ENCODE measurements around the gene KCNH8.

Gene KCNH8

DNA sequence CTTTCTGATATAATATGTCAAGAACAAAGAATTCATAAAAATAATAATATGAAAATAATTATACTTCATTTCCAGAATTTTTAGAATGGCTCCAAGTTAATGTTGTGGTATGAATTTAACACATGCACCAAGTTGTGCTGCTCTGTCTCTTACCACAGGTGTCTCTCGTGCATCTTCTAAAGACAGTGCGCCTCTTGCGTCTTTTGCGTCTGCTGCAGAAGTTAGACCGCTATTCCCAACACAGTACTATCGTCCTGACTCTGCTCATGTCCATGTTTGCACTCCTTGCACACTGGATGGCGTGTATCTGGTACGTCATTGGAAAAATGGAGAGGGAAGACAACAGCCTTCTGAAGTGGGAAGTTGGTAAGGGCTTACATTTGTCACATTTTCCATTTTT, 246.6 kb downstream of the KCNH8 start:
- no peak for DNase-seq

DNA sequence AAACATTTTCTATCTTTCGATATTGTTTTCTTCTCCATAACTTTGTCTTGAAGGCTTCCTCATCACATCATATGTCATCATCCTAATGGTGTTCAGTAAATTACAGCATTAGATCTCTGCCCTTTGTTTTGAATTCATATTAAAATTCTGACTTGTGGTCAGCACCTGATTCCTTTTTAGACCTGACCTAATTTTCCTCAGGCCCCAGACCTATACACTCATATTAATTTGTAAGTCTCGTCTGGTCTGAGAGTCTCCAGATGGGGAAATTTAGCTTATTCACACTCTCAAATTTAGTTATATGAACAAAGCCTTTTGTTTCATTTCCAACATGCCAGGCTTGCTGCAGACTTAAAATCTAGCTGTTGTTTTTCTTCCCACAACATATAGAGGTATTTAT, 248.4 kb downstream of the KCNH8 start:
- DNase-seq = no peak

DNA sequence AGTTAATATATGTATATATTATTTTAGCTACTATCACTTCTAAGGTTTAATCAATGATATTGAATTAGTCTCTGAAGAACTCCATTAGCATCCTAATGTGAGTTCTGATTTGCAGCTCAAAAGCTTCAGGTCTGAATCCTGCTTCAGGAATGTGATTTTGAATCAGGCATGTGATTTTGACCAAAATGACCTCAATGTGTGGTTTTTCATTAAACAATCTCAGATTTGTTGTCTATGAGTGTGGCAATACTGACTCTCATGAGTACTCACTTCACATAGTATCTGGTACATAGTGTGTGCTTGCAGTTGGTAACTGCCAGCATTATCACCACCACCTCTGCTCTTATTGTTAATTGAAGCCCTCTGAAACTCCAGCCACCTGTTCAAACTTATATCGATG, 251.0 kb downstream of the KCNH8 start:
- DNase-seq = no peak

DNA sequence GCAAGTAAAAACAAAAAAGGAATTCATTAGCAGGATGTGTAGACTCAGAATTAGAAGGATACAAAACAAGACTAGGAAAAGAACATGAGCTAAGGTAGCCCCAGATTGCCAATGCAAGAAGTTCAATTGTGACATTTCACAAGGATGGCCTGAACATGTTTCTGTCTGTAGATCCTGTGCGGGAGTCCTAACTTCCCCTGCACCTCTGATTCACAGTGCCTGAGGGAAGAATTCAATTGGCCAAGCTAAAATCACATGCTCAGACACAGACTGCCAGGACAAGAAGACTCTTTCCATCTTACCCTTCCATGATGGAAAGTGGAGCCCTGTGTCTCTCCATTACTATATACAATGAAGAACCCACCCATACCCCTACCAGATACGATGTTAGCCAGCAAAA, 251.5 kb downstream of the KCNH8 start:
- no peak for DNase-seq

DNA sequence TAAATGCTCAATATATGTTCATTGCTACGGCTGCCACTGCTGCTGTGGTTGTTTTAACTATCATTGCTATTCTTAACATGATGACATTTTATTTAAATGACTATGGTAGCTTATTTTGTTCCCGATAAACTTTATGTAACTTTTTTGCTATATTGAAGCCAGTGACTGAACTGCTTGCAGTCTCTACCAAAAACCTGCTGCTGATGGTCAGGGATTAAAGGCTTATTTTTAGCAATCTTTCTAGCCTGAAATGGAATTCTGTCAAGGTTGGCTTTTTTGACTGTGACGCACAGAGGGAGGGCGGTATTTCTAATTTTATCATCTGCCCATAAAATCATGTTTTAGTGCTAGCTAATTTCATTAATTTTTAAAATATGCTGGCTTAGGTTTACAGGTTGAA, 271.8 kb downstream of the KCNH8 start:
- DNase-seq = no peak

DNA sequence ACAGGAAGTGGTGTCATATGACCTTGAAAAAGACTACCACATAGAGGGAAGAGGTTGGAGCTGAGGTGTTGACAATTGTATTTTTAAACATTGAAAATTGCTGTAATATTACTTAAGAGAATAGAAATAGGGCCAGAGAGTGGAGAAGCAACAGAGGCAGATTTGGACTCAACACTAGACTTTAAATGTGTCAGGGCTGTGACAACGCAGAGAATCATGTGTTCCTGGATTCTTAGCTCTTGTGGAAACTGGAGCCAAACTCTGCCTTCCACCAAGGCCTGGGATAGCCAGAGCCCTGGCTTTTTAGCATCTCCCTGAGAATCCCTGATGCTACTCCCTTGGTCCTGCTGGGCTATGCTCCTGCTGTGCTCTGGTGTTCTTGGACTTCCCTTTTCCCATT, 277.5 kb downstream of the KCNH8 start:
- no peak for DNase-seq

DNA sequence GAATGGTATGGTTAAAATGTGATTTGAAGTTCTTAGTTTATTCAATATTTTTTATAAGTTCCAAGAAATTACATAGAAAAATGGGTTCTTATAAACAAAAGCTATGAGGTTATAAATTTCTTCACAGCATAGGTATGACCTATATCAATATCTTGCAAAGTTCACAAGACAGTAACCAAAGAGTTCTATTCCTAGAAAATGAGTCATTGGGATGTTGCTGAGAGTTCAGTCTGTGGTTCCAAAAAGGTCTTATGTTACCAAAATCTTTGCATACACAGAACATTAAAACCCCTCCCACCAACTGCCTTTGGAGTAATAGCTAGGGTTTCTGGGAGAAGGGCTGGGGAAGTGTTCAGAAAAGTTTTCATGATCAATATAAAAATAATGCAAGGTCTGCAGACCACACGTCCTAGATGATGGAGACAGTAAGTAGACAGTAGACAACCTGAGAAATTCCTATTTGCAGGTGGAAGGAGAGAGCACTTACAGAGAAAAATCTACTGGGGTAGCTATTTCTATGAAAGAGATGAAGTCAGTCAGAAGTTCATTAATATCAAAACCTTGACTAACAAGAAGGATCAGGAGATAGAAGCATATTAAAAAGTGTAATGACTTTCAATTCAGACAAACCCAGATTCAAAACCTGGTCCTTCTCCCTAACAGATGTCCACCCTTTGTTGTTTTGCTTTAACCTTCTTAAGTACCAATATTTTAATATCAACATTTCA, 279.3 kb downstream of the KCNH8 start:
- DNase-seq = no peak

DNA sequence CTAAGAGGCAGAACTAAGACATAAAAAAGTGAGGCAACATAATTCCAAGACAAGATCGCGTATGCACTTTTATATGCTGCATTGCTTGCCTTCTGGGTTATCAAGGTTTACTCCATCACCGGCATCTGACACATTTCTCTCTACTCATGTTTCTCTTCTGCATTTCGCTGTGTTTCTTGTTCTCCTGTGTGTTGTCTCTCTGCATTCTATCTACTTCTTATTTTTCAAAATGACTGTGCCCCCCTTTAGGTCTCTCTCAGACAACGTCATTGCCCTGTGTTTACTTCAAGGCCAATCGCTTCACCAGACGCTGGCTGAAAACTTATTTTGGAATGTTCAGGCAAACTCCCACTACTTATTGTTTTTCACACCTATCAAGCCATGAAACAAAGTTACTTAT, 280.4 kb downstream of the KCNH8 start:
- DNase-seq = no peak

DNA sequence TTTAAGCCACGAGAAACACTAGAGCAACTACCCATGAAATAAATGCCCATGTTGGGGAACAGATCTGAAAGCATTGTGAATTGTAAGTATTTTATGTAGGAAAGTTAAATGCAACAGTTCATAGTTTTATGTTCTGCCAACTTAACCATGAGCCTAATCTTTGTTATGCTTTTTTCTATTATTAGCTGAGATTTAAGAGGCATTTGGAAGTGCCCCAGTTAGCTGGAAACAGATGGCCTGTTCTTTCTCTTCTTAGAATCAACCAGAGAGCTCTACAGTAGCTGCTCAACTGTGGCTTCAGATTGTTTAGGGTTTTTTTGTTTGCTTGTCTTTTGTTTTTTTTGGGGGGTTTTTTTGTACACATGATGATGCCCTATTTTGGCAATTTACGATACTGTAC, 284.4 kb downstream of the KCNH8 start:
- DNase-seq = no peak

DNA sequence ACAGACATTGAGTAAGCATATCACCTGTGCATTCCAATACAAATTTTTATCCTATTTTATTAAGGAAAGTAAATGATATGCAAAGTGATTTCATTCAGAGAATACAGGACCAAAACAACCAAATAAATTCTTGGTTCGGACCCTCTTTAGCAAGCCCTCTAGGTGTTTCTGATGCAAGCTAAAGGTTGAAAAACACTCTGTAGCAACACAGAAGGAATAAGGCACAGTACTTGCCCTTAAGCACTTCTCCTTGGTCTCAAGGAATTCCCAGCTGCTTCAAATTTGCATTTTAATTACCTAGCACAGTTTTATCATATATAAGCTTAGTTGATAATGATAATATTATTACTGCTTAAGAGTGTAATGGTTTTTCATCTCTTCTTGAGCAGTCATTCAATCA, 288.4 kb downstream of the KCNH8 start:
- no peak for DNase-seq

DNA sequence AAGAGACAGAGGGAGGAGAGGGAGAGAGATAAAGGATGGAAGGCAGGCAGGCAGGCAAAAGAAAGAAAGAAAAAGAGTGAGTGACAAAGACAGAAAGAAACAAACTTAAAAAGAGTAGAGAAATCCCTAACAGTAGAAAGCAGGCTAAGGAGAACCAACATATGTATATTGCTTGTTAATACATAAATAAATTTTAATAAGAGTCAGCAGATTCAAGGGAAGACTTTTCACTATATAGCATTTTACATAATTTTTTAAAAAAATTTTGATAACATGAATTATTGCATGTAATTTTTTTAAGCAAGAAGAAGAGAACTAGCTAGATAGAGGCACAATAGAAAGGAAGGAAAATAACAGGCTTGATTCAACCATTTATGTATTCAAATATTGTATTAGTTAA, 291.6 kb downstream of the KCNH8 start:
- no peak for DNase-seq

DNA sequence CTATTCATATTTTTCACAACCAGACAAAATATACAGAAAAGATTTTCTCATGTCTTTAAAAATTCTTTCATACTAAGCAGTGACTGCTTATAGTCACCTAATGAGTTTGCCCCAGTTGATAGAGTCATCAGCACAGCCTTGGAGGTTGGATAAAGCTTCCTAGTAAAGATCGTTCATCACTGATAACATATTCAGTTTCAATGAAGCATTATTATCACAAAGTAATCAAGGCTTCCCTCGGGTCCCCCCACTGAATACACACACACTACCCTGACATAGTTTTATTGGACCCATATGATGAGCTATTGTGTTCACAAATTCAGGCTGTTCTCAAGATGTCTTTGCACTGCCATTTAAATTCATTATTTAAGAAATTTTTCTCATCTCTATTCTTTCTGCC, 297.8 kb downstream of the KCNH8 start:
- no peak for DNase-seq

DNA sequence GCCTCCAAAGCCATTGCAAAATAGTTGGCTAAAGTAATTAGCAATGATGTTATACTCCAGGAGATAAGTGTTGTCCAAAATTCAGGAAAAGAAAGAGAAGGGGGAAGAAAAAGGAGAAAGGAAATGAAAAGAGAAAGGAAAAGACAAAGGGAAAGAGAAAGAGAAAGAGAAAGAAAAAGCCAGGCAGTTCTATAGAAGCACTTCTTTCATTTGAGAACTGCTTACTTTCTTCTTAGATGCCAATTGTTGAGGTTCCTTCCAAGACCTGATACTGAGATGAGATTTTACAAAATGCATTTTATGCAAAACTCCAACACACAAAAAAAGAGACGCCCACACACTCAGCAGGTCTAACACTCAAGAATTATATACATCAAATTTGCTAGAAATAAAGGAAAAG, 298.4 kb downstream of the KCNH8 start:
- DNase-seq = no peak

DNA sequence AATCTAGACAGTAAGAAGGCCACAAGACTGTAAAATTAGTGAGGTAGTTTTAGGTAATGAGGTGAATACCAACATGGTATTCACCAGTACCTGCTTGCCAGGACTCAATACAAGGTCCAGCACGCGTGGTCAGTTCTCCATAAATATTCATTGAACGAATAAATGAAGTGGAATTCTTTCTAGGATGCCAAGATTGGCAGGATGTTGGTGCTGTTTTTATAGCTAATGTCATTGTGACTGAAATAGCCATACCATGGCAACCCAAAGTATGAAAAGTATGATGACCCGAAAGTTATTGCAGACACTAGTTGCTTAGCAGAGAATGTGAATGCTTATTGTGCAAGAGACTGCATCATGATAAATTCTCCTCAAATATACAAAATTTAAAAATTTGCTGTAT, 307.2 kb downstream of the KCNH8 start:
- DNase-seq = no peak

DNA sequence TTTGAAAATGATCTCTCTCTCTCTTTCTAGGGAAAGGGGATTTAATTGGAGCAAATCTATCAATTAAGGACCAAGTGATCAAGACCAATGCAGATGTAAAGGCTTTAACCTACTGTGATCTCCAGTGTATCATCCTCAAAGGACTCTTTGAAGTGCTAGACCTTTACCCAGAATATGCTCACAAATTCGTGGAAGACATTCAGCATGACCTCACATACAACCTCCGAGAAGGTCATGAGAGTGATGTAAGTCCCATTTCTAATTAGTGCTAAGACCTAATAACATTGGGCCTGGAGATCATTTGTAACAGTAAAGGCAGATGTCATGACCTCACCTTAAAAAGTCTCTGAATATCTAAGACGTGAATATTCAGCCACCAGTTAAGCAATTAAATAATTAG, 308.4 kb downstream of the KCNH8 start:
- no peak for DNase-seq

DNA sequence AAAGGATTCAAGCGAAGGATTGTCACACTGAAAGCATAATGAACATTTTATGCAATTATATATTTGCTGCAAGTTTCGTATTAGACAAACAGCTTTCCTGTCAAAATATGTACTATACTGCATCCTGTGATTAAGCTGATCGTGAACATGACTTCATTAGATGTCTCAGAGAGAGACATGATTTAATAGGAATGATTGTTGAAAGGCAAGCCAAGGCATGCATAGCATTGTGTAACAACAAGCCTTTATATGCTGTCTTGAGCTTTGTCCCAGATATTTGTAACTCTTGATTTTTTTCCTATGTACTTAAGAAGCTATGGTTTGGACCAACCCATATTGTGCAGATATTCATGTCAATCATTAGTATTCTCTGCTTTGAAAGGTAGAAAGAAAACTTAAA, 309.1 kb downstream of the KCNH8 start:
- no peak for DNase-seq

DNA sequence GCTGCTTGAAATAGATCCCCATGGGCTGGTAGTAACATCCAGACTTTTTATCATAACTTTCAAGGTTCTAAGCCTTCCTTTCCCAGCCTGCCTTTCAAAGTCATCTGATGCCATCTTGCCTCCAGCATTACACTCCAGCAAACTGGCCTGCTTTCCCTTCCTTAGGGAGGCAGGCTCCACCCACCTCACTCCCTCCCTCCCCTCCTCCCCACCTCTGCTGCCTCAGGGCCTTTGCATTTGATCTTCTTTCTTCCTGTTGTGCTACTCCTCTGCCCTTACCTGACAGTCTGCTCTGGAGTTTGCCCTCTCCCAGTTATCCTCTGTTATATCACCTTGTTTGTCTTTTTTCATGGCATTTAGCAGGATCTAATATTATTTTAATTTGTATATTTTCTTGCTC, 319.5 kb downstream of the KCNH8 start:
- DNase-seq = no peak

DNA sequence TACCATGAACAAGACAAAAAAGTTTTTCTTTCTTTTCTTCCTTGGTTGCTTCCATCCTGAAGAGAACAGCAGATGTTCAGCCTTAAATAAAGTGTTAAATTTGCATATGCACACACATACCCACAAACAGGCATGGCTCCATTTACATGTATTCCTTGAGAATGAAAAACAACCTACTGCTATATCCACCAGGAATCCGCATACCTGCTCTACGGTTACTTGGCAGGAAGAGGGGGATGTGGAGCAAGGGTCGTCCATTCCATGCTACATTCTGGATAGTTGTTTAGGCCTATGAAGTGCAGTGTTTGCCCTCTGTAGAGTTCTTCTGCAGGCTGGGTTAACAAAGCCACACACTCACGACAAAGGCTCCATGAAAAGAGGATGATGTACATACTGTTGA, 322.8 kb downstream of the KCNH8 start:
- no peak for DNase-seq

DNA sequence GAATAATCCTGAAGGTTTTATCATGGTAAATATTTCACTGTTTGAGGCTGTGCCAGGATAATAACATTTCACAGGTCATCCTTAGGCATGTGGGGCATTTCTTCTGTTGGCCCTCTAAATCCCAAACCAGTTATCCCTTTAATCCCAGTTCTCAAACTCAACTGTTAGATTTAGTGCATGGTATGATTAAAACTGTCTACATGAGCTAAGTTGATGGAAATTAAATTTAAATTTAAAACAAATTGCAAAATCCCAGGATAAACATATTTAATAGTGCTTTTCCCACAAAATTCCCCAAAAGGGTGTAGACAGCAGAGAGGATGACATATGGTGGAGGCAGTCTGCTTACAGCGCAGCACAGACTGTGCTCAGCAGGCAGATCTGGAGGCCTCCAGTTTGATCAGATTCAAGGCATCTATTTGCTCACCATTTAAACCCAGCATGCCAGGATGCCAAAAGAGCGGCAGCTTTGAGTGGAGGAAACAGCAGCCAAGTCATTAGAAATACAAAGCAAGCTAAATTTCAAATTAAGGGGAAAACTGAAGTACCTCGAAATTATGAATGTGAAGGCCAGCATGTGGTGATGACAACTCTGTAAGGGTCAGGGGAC, 325.8 kb downstream of the KCNH8 start:
- DNase-seq = no peak

DNA sequence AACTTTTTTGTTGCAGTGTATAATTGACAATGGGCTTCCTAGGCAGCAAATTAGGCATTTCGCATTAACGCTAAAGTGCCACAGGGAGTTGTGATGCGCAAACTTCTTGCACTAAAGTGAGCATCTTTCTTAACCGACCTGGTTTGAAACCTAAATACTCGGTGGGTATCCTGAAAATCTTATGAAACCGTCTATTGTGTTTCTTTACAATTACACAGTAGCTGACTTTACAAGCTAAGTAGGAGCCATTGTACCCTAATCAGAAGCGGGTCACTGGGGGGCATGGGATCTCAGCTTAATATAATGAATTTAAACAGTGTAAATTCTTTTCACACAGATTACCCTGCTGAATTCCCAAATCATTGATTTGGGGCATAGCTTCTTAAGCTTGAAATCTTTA, 328.0 kb downstream of the KCNH8 start:
- DNase-seq = no peak

DNA sequence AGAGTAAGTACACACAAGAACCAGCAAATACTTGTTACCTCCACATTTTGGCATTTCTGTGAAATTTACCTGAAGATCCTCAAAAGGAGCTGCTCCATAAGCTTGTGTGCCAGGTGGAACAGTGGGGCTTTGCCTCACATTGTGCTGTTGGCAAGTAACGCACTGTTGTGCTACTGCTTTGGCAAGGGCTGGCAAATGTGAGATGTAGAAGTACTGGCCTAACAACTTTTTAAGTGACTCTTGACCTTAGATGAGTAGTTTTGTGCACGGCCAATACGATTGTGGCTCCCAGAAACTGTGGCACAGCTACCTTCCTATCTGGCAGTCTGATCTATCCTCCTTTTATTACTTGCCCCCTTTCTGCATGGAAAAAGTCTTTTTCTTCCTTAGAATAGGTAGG, 337.0 kb downstream of the KCNH8 start:
- DNase-seq = no peak

DNA sequence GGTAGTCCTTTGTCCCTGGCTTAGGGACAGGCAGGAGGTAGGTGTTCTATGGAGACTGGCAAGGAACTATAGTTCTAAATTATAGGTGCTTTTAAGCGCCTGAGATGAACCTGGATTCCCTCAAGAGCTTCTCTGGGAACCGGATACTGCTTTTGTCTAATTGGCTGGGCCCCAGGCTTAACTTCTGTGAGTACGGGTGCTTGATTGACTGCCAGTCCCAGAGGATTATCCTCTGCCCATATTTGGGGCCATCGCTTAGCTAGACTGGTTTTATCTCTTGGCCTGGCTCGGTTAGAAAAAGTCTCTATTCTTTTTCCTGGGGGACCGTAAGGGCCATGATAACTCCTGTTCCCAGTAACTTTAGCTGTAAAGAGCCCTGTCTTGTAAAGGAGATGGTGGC, 339.1 kb downstream of the KCNH8 start:
- no peak for DNase-seq

DNA sequence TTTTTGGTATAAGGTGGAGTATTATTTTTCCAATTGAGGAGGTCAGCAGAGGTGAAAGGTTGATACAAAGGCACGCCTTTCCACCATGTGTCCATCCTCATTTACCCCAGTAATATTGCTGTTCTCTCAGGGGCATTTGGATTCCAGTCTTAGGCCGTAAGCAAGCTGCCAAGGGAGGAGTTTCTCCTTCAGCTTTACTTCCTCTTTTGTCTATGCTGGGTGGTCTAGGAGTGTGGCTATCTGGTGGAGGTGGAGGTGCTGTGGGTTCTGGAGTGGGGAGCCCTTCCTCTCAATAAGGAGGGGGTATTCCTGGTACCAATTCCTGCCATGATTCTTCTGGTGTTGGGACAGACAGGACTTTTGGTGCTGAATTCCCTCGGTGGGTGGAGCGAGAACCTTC, 340.6 kb downstream of the KCNH8 start:
- DNase-seq = no peak

DNA sequence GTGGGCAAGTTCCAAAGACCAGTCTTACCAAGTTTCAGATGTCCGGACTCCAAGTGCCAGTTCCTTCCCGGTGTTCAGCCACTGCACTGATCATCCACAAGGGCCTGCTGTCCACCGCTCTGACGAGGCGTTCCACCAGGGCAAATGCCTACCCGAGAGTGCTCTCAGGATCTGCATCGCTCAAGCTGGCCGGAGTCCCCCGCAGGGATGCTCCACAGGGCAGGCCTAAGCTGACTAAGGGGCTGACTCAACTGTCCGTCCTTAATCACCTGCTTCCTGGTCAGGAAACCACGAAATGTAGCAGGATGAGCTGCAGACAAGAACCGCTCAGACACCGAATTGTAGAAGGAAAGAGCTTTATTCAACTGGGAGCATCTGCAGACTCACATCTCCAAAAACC, 341.6 kb downstream of the KCNH8 start:
- no peak for DNase-seq

DNA sequence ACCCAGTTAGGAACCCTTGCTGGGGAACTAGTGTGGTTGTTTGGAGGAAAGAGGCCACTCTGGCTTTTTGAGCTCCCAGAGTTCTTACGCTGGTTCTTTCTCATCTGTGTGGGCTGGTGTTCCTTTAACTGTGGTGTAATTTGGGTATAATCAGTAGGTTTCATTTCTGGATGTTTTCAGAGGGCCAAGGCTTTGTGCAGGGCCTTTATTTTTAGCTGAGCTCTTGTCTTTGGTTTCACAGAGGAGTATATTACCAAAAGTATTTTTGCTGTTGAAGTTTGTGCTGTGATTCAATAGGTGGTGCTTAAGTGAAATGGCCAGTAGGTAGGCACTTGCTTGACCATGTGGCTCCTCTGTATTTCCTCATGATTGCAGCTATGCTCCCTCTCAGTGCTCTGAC, 357.9 kb downstream of the KCNH8 start:
- DNase-seq = no peak
